WTC11 (cell line): Measurements from ENCODE around the gene FZD10.

Experiments used
- ATF6 ChIP-seq: sonication (generic); formaldehyde crosslinking; IDR thresholded peaks from 2 replicates; pipeline ENCODE4 v1.8.1; 2023; ENCODE audit warnings: mild to moderate bottlenecking, missing genetic modification reagents
- CTCF ChIP-seq: fragments of 200-600 bp; IDR thresholded peaks from 2 replicates; pipeline ENCODE4 v1.8.0; 2022; ENCODE audit warnings: antibody characterized with exemption
- MAX ChIP-seq: sonication (generic); formaldehyde crosslinking; IDR thresholded peaks from 2 replicates; pipeline ENCODE4 v1.8.0; 2022; ENCODE audit warnings: mild to moderate bottlenecking, missing genetic modification reagents
- PRDM15 ChIP-seq: sonication (generic); formaldehyde crosslinking; IDR thresholded peaks from 2 replicates; pipeline ENCODE4 v1.8.0; 2022; ENCODE audit warnings: missing genetic modification reagents

- TF ChIP-seq ATF6 (no peak), MAX (CRISPR knock-in tag) (no peak), PRDM15 (CRISPR knock-in tag) (no peak), CTCF (no peak)
Observed at GRCh38 chr12:130186651-130187268, 24.5 kb downstream of the FZD10 start.
